ENCODE data around the gene RNF2. TPM values are rescaled to one million over a fixed set of nuclear protein-coding genes. Genes with fewer than 3 reads are reported as not detected.

Gene RNF2
- total and polyA plus RNA-seq, 7 experiments from 2014 or later, result 14.9 to 35.5 (median 20.8) TPM

DNA sequence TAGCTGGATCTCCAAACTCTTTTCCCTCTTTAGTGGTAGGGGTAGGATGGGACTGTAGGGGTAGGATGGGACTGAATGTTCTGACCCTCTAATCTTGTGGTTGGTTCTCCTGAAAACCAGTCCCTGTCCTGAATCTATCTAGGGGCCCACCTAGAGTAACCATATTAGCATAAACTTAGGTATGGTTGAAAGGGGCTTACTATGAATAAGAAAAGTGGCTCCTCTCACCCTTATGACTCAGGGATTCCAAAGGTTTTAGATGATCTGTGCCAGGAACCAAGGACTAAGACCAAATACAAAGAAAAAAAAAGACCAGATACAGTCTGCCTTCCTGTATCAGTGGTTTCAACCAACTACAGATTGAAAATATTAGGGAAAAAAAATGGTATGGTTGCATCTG lies 28.9 kb downstream of the RNF2 start:
- no peaks in the 10 kb centered on the region for H3K9me3 ChIP-seq (ENCODE audit: control insufficient read depth in 2 of 3, low read length in 3 of 3)
- Mint-ChIP-seq H3K4me3 (no peak overlapping the region), H3K36me3 (peaks cover 0 to 36% (median 16%) of the 10 kb centered on the region in 5 donors), H3K4me1 (peaks cover 0 to 72% (median 47%) of the 10 kb centered on the region in 7 donors), H3K27me3 (no peaks in the 10 kb centered on the region), H3K27ac (no peak overlapping the region), H3K9me3 (peaks cover 0 to 5% (median 0%) of the 10 kb centered on the region in 11 donors)
- DNase-seq (no peak), ATAC-seq (no peak)
- no peaks in the 10 kb centered on the region for H3K27me3 ChIP-seq (ENCODE audit: control insufficient read depth in 2 of 2, insufficient read depth in 2 of 2, low read length in 2 of 2)
- ChIA-PET POLR2A (no interaction called here), CTCF (no interaction called here)
- no peaks in the 10 kb centered on the region for H3K4me1 ChIP-seq (ENCODE audit: control insufficient read depth in 2 of 2, insufficient read depth in 2 of 2, low read length in 2 of 2)
- no peaks in the 10 kb centered on the region for H3K36me3 ChIP-seq (ENCODE audit: control insufficient read depth in 2 of 3, insufficient read depth in 3 of 3, low read length in 3 of 3)
- intact Hi-C loops (cut with micrococcal nuclease), result no loop called here
- no peak overlapping the region for H3K27ac ChIP-seq (ENCODE audit: low read depth, low read length)
- H3K4me3 ChIP-seq (ENCODE audit: low read length), result no peak overlapping the region

DNA sequence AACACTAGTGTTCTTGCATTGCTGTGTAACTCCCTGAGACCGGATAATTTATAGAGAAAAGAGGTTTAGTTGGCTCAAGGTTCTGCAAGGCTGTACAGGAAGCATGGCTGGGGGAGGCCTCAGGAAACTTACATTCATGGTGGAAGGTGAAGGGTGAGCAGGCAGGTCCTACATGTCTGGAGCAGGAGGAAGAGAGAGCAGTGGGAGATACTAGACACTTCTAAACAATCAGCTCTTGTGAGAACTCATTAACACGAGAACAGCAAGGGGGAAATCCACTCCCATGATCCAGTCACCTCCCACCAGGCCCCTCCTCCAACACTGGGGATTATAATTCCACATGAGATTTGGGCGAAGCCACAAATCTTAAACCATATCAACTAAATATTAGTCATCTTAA lies 30.1 kb downstream of the RNF2 start:
- Mint-ChIP-seq H3K4me3 (peak overlapping the region in 1 of 10 donors; percentile 24), H3K4me1 (peaks cover 0 to 74% (median 54%) of the 10 kb centered on the region in 7 donors), H3K36me3 (peaks cover 0 to 41% (median 16%) of the 10 kb centered on the region in 5 donors), H3K27ac (peak overlapping the region in 1 of 9 donors; percentile 56), H3K27me3 (no peaks in the 10 kb centered on the region), H3K9me3 (peaks cover 0 to 5% (median 0%) of the 10 kb centered on the region in 11 donors)
- H3K4me3 ChIP-seq (ENCODE audit: low read length), result no peak overlapping the region
- POLR2A ChIA-PET, result no interaction called here
- H3K27me3 ChIP-seq (ENCODE audit: control insufficient read depth in 2 of 2, insufficient read depth in 2 of 2, low read length in 2 of 2), result no peaks in the 10 kb centered on the region
- ATAC-seq (no peak), DNase-seq (no peak)
- H3K9me3 ChIP-seq (ENCODE audit: control insufficient read depth in 2 of 3, low read length in 3 of 3), result no peaks in the 10 kb centered on the region
- H3K36me3 ChIP-seq (ENCODE audit: control insufficient read depth in 2 of 3, insufficient read depth in 3 of 3, low read length in 3 of 3), result no peaks in the 10 kb centered on the region
- CTCF ChIA-PET, result interaction anchor here (0.7 kb wide), 1 partner anchor 814 kb away, joined by 3 read pairs; no protein-coding TSS in a partner anchor
- H3K27ac ChIP-seq (ENCODE audit: low read depth, low read length), result no peak overlapping the region
- intact Hi-C loops (cut with micrococcal nuclease), result no loop called here
- H3K4me1 ChIP-seq (ENCODE audit: control insufficient read depth in 2 of 2, insufficient read depth in 2 of 2, low read length in 2 of 2), result no peaks in the 10 kb centered on the region

DNA sequence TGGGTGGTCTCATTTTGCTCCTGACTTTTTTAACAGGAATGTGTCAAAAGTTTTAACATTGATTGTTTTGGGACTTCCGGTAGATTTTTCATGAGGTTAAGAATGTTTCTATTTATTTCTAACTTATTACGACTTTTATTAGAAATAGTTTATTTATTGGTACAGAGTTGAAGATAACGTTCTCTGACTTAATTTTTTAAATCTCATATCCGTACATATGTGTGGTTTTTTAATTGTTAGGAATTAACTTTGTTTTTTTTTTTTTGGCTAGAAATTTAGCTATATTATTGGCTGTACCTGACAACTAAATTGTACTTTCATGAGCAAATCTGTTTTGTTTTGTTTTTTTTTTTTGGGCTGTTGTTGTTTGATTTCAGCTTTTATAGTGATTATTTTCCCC lies 32.0 kb downstream of the RNF2 start:
- Histone ChIP-seq H3K4me3 (ENCODE audit: low read length) (no peak overlapping the region), H3K9me3 (ENCODE audit: control insufficient read depth in 2 of 3, low read length in 3 of 3) (no peaks in the 10 kb centered on the region), H3K27me3 (ENCODE audit: control insufficient read depth in 2 of 2, insufficient read depth in 2 of 2, low read length in 2 of 2) (no peaks in the 10 kb centered on the region), H3K36me3 (ENCODE audit: control insufficient read depth in 2 of 3, insufficient read depth in 3 of 3, low read length in 3 of 3) (no peaks in the 10 kb centered on the region), H3K27ac (ENCODE audit: low read depth, low read length) (no peak overlapping the region), H3K4me1 (ENCODE audit: control insufficient read depth in 2 of 2, insufficient read depth in 2 of 2, low read length in 2 of 2) (no peaks in the 10 kb centered on the region)
- Mint-ChIP-seq H3K36me3 (peaks cover 0 to 32% (median 10%) of the 10 kb centered on the region in 5 donors), H3K9me3 (peaks cover 0 to 5% (median 0%) of the 10 kb centered on the region in 11 donors), H3K27me3 (no peaks in the 10 kb centered on the region), H3K4me1 (peaks cover 0 to 65% (median 43%) of the 10 kb centered on the region in 7 donors), H3K4me3 (no peak overlapping the region), H3K27ac (no peak overlapping the region)
- intact Hi-C loops (cut with micrococcal nuclease), result no loop called here
- DNase-seq, result no peak
- CTCF ChIA-PET, result interaction anchor here (0.8 kb wide), 1 partner anchor 92 kb away, joined by 3 read pairs; no protein-coding TSS in a partner anchor
- ATAC-seq, result no peak
- POLR2A ChIA-PET, result no interaction called here

DNA sequence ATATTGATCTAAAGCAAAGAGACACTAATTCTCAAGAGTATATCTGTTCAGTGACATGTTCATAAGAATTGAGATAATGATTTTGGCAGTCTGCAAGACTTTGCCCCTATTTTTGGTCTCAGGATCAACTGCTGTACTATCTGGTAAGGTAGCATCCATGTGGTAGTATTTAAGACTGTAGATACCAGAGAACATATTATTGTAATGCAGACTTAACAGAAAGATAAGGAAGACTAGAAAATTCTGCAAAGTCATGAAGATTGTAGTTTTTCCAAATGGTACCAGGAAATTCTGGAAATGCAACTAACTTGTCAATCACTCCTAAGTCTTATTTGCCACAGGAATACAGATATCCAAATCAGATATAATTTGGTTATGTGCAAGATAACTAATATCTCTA lies 35.1 kb downstream of the RNF2 start:
- ATAC-seq, result no peak
- CTCF ChIA-PET, result no interaction called here
- H3K4me3 ChIP-seq (ENCODE audit: low read length), result no peak overlapping the region
- Mint-ChIP-seq H3K27me3 (no peaks in the 10 kb centered on the region), H3K36me3 (peaks cover 3 to 29% (median 7%) of the 10 kb centered on the region in 5 donors), H3K27ac (no peak overlapping the region), H3K9me3 (peaks cover 0 to 5% (median 0%) of the 10 kb centered on the region in 11 donors), H3K4me1 (peaks cover 5 to 55% (median 43%) of the 10 kb centered on the region in 7 donors), H3K4me3 (no peak overlapping the region)
- H3K9me3 ChIP-seq (ENCODE audit: control insufficient read depth in 2 of 3, low read length in 3 of 3), result no peaks in the 10 kb centered on the region
- no peaks in the 10 kb centered on the region for H3K27me3 ChIP-seq (ENCODE audit: control insufficient read depth in 2 of 2, insufficient read depth in 2 of 2, low read length in 2 of 2)
- H3K27ac ChIP-seq (ENCODE audit: low read depth, low read length), result no peak overlapping the region
- DNase-seq, result no peak
- H3K4me1 ChIP-seq (ENCODE audit: control insufficient read depth in 2 of 2, insufficient read depth in 2 of 2, low read length in 2 of 2), result no peaks in the 10 kb centered on the region
- intact Hi-C loops (cut with micrococcal nuclease), result no loop called here
- POLR2A ChIA-PET, result interaction anchor here (1.0 kb wide), 1 partner anchor 15 kb away, joined by 3 read pairs; no protein-coding TSS in a partner anchor
- no peaks in the 10 kb centered on the region for H3K36me3 ChIP-seq (ENCODE audit: control insufficient read depth in 2 of 3, insufficient read depth in 3 of 3, low read length in 3 of 3)

DNA sequence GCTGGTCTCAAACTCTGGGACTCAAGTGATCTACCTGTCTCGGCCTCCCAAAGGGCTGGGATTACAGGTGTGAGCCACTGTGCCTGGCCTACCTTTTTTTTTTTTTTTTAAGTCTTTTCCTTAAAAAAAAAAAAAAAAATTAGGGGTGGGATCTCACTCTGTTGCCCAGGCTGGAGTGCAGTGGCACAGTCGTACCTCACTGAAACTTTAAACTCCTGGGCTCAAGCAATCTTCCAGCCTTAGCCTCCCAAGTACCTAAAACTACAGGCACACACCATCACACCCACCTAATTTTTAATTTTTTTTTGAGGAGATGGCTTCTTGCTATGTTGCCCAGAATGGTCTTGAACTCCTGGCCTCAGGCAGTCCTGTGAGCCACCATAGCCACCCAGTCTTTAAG lies 38.5 kb downstream of the RNF2 start:
- Mint-ChIP-seq H3K4me1 (peaks cover 5 to 43% (median 38%) of the 10 kb centered on the region in 7 donors), H3K36me3 (peaks cover 16 to 48% (median 24%) of the 10 kb centered on the region in 5 donors), H3K4me3 (no peak overlapping the region), H3K9me3 (peaks cover 0 to 5% (median 0%) of the 10 kb centered on the region in 11 donors), H3K27ac (peak overlapping the region in 1 of 9 donors; percentile 23), H3K27me3 (no peaks in the 10 kb centered on the region)
- ChIA-PET POLR2A (no interaction called here), CTCF (interaction anchor here (0.6 kb wide), 1 partner anchor 274 kb away, joined by 3 read pairs; no protein-coding TSS in a partner anchor)
- no peak for DNase-seq
- Histone ChIP-seq H3K27me3 (ENCODE audit: control insufficient read depth in 2 of 2, insufficient read depth in 2 of 2, low read length in 2 of 2) (no peaks in the 10 kb centered on the region), H3K27ac (ENCODE audit: low read depth, low read length) (no peak overlapping the region), H3K36me3 (ENCODE audit: control insufficient read depth in 2 of 3, insufficient read depth in 3 of 3, low read length in 3 of 3) (peaks cover 0 to 5% (median 0%) of the 10 kb centered on the region in 3 experiments), H3K4me3 (ENCODE audit: low read length) (no peak overlapping the region), H3K9me3 (ENCODE audit: control insufficient read depth in 2 of 3, low read length in 3 of 3) (no peaks in the 10 kb centered on the region), H3K4me1 (ENCODE audit: control insufficient read depth in 2 of 2, insufficient read depth in 2 of 2, low read length in 2 of 2) (peaks cover 0 to 2% of the 10 kb centered on the region in 2 donors)
- intact Hi-C loops (cut with micrococcal nuclease), result no loop called here
- no peak for ATAC-seq

DNA sequence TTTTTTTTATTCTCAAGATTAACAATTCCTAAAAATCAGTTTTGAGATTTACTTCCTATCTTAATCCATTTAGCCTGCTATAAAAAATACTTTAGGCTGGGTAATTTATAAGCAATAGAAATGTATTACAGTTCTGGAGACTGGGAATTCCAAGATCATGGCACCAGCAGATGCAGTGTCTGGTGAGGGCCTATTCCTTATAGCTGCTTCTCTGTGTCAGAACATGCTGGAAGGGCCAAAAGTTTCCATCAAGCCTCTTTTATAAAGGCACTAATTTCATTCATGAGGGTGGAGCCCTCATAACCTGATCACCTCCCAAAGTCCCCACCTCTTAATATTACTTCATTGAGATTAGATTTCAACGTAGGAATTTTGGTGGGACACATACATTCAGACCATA lies 41.7 kb downstream of the RNF2 start:
- Histone ChIP-seq H3K9me3 (ENCODE audit: control insufficient read depth in 2 of 3, low read length in 3 of 3) (no peaks in the 10 kb centered on the region), H3K27ac (ENCODE audit: low read depth, low read length) (no peak overlapping the region), H3K4me3 (ENCODE audit: low read length) (no peak overlapping the region), H3K27me3 (ENCODE audit: control insufficient read depth in 2 of 2, insufficient read depth in 2 of 2, low read length in 2 of 2) (no peaks in the 10 kb centered on the region), H3K36me3 (ENCODE audit: control insufficient read depth in 2 of 3, insufficient read depth in 3 of 3, low read length in 3 of 3) (peaks cover 0 to 12% (median 4%) of the 10 kb centered on the region in 3 experiments), H3K4me1 (ENCODE audit: control insufficient read depth in 2 of 2, insufficient read depth in 2 of 2, low read length in 2 of 2) (peaks cover 0 to 2% of the 10 kb centered on the region in 2 donors)
- peaks cover 5 to 32% (median 25%) of the 10 kb centered on the region in 7 donors for H3K4me1 Mint-ChIP-seq
- ChIA-PET POLR2A (interaction anchor here (0.6 kb wide), 1 partner anchor 308 kb away, joined by 4 read pairs; no protein-coding TSS in a partner anchor), CTCF (no interaction called here)
- no peak for ATAC-seq
- DNase-seq, result no peak
- H3K36me3 Mint-ChIP-seq, result peaks cover 20 to 57% (median 26%) of the 10 kb centered on the region in 5 donors
- no peaks in the 10 kb centered on the region for H3K27me3 Mint-ChIP-seq
- intact Hi-C loops (cut with micrococcal nuclease), result no loop called here
- H3K4me3 Mint-ChIP-seq, result no peak overlapping the region
- peak overlapping the region in 1 of 9 donors; percentile 23 for H3K27ac Mint-ChIP-seq
- H3K9me3 Mint-ChIP-seq, result peaks cover 0 to 1% (median 0%) of the 10 kb centered on the region in 11 donors

DNA sequence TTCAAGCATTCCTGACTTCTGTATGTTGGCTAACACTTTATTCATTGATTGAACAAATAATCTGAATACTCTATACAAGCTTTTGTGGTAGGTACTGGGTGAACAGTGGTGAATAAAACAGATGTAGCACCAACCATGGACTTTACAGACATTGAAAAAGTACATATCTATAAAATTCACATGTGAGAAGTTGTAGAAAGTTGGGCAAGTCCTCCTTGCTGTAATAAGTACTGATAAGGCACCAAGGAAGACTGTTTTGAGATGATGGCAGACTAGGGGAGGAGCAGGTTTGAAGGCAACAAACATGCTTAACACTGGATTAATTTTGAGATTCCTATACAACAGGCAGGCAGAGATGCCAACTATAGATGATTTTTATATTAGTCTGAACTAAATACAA lies 42.4 kb downstream of the RNF2 start:
- Histone ChIP-seq H3K4me3 (ENCODE audit: low read length) (no peak overlapping the region), H3K9me3 (ENCODE audit: control insufficient read depth in 2 of 3, low read length in 3 of 3) (no peaks in the 10 kb centered on the region), H3K4me1 (ENCODE audit: control insufficient read depth in 2 of 2, insufficient read depth in 2 of 2, low read length in 2 of 2) (peaks cover 0 to 2% of the 10 kb centered on the region in 2 donors), H3K36me3 (ENCODE audit: control insufficient read depth in 2 of 3, insufficient read depth in 3 of 3, low read length in 3 of 3) (peaks cover 0 to 12% (median 4%) of the 10 kb centered on the region in 3 experiments), H3K27me3 (ENCODE audit: control insufficient read depth in 2 of 2, insufficient read depth in 2 of 2, low read length in 2 of 2) (no peaks in the 10 kb centered on the region), H3K27ac (ENCODE audit: low read depth, low read length) (no peak overlapping the region)
- Mint-ChIP-seq H3K27ac (peak overlapping the region in 2 of 9 donors; percentile 23 to 27), H3K27me3 (no peaks in the 10 kb centered on the region), H3K36me3 (peaks cover 20 to 59% (median 26%) of the 10 kb centered on the region in 5 donors), H3K9me3 (peaks cover 0 to 1% (median 0%) of the 10 kb centered on the region in 11 donors), H3K4me3 (no peak overlapping the region), H3K4me1 (peaks cover 5 to 32% (median 24%) of the 10 kb centered on the region in 7 donors)
- DNase-seq, result no peak
- intact Hi-C loops (cut with micrococcal nuclease), result no loop called here
- POLR2A ChIA-PET, result no interaction called here
- CTCF ChIA-PET, result no interaction called here
- ATAC-seq, result no peak

Measured in naive thymus-derived CD4-positive, alpha-beta T cell (primary cell).